GM21390 (cell line): ENCODE results near the gene IL1RAP.
A peak's percentile ranks its signal among the peaks of the same experiment; 100 is the strongest.

Source experiments
- ATAC-seq: cut with Tn5 transposase; IDR thresholded peaks from one replicate; pipeline ENCODE4 v1.9.1; 2021; ENCODE audit not compliant: unreplicated experiment

The IL1RAP gene

DNA sequence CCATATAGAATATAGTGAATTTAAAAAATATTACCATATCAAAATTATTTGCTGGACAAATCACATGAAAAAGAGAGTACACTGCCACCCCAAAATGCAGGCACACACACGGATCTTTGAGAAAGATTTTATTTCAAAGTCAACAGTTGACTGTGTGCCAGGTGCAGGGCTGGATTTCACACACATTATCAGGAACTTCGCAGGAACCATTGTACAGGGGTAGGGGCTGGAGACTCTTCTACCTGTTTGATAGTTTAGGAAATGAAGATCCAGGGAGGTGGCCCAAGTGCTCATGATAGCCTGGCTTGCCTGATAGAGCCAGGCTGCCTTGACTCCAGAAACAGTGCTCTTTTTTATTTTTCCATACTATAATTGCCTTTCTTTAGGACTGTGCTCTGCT lies 54.2 kb downstream of the IL1RAP start:
- no peak for ATAC-seq

DNA sequence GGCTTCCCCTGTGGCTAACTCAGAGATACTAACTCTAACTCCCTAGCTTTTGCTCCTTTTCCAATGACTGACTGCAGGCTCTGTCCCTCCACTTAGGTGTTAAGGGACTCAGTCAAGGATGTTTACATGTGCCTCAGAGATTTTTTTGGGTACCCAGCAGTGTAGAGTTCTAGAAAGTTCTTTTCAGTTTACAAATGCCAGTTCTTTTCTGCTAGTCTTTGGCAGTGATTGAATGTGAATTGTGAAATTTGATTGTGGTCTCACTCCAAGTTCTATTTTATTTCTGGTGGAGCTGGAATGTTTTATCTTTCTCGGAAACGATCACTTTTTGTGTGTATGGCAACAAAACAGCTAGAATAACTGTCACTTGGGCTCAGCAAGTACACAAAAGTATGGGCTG lies 60.6 kb downstream of the IL1RAP start:
- no peak for ATAC-seq

DNA sequence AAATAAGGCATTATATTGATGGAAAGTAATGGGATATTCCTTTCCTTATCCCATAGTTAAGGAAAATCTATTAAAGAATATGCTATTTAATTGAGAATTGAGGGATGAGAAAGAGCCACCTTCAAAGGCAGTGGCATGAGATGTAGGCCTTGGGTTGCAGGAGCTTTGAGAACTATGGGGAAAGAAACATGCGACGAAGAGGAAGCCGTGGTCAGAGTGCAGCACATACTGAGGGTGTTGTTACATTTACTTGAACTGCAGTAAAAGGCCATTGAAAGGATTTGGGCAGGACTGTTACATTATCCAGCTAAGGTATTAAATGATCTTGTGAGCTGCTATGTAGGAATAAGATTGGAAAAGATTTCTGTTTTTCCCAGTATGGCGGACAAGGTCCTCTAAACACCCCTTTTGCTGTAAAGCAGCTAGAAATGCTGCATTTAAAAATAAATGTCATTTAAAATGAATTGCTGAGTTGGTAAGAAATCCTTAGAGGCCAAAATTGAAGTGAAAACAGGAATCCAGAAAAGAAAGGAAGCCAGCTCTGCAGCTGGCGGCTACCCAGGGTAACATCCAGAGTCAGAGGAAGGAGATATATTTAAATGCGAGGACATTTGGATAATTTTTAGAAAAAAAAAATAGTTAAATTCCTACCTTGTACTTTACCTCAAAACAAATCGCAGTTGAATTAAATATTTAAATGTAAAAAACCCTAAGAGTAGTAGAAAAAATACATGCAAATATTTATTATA lies 61.7 kb downstream of the IL1RAP start:
- ATAC-seq, result no peak

DNA sequence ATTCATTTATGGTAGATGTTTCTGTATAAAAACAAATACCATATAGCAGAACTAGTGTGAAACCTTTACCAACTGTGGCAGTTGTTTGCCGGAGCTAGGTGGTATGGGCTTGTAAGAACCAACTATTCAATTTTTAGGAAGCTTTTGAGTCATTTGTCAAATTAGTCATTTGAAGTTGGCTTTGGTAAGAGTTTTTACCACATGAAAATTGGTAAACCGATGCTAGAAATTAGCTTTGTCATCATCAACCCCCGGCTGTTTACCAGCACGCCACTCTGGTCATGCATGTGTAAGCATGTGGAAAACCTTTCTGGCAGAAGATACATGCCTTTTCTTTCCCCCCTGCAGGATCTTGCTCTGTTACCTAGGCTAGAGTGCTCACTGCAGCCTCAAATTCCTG lies 63.3 kb downstream of the IL1RAP start:
- no peak for ATAC-seq

DNA sequence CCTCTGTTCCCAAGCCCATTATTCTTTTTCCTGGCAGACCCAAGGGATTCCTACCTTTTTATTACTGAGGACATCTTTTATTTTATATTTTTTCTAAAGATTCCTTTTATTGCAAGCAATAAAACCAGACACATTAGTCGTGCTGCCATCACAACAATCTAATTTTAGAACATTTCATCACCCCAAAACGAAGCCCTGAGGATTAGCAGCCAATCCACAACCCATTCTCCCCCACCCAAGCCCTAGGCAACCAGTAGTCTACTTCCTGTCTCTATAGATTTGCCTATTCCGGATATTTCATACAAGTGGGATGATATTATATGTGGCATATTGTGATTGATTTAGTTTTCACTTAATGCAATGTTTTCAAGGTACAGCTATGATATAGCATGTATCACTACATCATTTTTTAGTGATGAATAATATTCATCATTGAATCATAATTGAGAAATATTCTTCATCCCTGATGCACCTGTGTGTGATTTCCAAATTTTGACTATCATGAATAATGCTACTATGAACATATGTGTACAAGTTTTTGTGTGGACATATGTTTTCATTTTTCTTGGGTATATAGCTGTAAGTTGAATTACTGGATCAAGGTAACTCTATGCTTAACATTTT lies 65.7 kb downstream of the IL1RAP start:
- ATAC-seq, result no peak

DNA sequence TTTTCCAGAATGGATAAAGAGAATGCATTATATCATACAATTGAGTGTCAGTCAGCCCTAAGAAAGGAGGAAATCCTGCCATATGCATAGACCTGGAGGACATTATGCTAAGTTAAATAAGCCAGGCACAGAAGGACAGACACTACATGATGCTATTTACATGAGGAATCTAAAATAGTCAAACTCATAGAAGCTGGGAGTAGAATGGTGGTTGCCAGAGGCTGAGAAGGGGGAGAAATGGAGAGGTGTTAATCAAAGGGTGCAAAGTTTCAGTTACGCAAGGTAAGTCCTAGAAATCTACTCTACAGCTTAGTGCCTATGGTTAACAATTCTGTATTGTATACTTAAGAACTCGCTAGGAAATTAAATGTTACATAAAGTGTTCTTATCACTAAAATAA lies 66.5 kb downstream of the IL1RAP start:
- ATAC-seq, result no peak

DNA sequence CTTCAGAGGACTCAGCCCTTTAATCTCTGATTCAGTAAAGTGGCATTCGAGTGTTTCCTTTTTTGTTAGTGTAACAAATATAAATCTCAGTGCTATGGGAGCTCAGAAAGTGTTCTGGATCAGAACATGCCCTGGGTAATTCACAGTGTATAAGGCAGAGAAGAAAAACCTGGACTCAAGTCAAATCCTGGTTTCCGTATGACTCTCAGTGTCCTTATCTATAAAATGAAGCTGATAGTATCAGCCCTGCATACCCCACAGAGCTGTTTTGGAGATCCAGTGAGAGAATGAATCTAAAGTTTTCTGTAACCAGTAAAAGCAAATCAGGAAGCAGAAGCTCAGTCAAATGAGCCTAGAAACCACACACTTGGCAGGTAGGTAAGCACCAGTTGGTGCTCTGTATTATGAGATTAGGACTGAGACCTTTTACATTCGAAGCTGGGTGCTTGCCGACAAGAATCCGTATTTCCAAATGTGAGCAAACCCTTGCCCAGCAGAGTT lies 67.2 kb downstream of the IL1RAP start:
- ATAC-seq, result no peak

DNA sequence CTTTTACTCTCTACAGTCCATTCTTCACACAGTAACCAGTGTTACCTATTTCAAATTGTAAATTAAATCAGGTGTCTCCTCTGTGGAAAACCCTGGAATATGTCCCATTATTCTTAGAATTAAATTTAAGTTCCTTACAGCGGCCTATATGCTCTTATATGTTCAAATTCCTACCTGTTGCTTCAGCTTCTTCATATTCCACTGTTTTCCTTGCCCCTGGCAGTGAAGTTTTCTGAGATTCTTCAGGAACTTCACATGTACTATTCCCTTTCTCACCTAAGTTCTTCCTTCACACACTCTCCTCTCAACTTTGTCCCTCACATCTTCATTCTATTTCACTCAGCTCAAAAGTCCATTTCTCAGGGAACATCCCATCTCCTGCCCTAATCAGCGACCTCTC lies 68.8 kb downstream of the IL1RAP start:
- ATAC-seq, result no peak

DNA sequence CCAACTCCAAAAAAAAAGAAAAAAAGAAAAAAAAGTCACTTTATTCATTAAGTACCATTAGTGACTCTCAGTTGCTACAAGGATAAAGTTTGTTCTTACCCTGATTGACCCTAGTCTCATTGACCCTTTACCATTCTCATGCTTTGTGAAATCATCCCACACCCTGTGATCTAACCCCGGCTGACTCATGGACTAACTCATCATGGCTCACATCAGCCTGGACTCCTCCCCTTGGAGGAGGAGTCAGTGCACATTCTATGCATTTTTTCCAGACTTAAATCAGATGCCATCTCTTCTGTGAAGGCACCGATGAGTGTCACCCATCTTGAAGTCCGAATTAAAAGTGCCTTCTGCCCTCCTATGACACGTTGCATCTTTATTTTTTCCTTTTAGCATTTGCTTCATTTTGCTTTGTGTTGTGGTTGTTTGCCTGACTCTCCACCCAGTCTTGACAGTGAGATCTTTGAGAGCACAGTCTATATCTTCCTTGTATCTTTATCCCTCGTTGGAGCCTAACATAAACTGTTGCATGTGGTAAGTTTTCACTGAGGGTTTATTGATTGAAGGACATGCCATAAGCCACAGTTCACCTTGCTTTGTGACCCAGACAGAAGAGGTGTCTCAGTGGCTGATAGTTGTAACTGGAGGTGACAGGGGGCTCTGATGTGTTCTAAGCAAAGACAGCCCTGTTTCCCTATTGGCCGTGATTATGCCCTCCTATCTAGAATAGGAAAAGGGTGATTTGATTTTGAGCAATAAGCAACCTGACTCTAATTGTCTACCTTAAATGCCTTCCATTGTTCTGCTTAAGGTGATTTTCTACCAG lies 72.1 kb downstream of the IL1RAP start:
- no peak for ATAC-seq

DNA sequence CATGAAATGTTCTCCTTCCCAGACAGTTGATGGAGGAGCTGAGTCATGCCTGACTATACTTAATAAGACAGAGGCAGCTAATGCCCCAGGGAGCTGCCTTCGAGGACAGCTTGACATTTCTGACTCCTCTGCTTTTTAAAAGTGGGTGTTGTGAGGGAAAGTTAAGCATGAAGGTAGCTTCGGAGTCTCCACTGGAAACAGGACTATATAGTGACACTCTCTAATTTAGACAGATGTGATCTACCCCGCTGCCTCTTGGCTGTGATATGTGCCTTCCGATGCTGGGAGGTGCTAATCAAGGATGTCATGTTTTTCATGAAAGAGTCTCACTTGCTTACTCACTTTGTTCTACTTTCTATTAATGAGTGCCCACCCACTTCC lies 72.7 kb downstream of the IL1RAP start:
- peak; percentile 87 for ATAC-seq

DNA sequence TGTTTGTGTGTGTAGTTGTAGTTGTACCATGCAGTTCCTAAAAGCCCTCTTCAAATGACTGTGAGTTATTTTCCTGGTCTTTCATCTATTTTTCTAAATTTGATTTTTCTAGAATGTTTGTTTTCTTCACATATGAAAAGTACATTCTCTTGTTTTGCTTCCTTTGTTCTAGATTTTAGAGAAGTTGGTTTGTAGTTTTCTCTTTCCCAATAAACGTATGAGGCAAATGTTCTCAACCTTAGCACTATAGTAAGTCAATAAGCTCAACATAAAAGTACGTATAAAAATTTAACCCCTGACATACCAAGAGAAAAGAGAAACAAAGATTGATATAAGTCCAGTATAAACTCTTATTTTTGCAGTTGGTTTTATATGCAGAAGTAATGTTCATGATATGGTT lies 74.7 kb downstream of the IL1RAP start:
- ATAC-seq, result no peak

DNA sequence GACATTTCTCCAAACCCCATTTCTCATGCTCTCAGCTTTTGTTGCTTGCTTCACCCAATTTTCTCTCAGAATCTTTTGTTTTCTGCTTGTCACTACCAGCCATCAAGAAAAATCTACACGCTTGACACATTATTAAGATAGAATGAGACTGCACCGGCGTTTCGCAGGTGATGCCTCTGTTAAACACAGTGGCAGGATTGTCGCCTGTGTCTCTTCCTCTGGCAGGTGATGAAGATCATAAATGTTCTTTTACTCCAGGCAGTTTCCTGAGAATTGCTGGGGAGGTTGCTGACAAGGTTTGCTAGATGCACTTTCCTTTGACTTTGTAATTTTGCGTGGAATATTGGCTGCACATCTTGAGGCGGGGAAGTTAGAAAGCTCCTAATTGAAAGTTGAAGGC lies 75.4 kb downstream of the IL1RAP start:
- ATAC-seq, result no peak

DNA sequence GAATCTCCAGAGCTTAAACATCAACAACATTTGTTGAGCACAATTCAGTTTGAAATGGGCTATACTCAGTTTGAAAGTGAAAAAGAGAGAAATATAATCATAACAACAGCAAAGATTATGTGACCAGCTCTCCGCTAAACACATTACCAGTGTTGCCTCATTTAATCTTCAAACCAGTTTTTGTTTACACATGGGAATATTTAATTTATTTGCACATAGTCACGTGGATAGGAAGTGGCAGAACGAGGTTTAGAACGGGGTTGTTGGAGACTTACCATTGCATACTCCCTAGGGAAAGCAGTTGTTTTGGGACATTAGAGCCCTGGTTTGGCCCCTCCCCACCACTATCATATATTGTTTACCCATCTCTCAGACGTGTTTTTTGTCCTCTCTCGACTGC lies 77.2 kb downstream of the IL1RAP start:
- no peak for ATAC-seq

DNA sequence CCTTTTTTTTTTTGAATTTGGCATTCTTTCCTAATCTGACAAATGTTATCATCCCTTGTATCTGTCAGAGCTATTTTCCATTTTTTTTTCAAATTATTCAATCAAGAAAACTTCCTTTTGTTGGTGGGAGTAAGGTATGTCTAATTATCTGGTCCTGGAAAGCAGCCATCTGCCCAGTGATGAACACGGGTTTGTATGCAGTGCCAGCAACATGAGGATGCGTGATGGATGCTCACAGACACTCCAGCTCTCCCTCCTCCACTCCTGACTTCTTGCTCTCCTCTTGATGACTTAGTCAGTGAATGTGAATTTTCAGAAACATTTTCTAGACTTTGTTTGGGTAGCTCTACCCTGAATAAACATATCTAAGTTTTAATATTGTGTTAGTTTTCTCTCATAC lies 79.2 kb downstream of the IL1RAP start:
- no peak for ATAC-seq

DNA sequence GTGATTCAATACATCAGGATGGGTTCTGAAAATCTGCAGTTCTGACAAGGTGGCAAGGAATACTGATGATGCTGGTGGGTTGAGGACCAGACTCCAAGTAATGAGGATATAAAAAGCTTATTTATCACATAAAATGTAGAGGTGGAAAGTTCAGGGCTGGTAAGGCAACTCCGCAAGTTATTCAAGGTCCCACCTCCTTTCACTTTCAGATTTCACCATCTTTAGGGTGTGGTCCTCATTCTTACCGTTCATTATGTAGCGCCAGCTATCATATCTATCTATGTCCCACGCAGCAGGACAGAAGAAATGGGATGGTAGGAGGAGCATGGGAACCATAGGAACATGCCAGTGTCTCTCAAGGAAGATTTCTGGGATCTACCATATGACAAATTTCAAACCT lies 80.3 kb downstream of the IL1RAP start:
- ATAC-seq, result no peak

DNA sequence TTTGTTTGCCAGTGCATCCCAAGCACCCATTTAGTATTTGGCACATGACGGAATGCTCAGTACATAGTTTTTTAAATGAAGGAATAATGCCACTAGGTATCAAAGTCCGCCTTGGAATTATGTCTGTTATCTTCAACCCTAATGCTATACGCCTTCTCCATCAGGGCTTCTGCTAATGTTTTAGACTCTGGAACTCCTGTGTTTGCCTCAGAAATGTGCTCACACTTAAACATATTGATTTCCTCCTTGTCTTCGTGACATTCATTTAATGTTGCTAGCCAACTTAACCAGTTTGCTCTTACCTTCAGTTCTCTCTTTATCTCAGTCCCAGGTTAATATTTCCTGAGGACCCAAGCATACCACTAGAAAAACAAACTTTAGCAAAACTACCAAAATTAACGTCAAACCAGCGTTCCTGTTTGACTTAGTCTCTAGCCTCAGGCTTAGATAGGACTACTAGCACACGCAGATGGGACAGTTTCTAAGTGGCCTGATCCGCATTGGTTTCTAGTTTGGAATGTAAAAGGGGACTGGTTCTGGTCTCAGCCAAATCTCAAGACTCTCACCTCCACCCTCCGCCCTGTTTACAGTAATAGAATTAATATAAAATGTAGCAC lies 81.4 kb downstream of the IL1RAP start:
- ATAC-seq, result no peak

DNA sequence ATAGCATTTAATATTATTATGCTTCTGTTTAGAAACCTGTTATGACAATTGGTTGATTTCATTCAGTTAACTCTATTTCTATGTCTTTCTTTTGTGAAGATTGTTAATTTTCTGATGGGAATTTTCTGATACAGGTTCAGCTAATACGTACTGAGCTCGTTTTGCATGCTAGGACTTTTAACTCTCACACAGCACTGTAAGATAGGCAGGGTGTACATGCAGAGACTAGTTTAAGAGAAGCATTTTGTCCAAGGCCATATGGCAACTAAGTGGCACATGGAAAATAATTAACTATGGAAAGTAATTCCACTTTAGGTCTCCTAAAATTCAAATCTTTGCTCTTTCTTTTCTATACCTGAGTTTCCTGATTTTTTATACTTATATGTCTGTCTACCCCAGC lies 81.9 kb downstream of the IL1RAP start:
- no peak for ATAC-seq

DNA sequence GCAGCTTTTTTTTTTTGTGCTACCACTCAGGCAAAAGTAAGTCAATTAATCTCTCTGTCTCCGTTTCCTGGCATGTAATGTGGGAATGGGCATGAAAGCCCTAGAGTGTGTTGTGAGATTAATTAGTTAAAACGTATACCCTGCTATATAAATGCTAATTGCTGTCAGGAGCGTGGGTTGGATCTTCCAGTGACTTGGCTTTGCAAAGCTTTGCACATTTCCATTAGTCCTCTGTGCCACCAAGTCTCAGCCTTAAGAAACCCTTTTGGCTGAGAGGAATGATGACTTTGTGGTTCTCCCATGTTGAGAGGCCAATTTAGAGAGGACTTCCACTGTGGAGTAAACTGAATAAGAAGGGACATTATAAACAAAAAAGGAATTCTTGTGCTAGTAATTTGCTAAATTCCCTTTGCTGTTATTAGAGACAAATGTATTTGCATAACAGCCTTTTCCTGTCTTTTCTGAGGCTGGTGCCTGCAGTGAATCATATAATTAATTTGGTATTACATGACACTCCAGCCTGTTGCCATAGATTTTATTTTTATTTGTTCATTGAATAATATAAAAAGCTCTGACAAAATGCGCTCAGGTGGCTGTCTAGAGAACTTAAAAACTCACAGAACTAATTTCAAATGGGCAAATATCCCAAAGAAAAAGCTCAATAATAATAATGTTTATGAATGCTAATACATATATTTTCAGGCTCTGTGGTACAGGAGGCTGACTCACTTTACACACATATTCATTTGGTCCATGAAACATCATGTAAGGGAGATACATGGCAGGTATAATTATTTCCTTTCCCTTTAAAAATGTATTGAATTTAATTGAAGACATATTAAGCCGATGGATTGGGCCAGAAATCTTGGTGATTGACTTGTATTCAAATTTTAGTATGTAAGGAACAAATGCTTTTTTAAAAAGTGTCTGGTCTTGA lies 82.7 kb downstream of the IL1RAP start:
- no peak for ATAC-seq

DNA sequence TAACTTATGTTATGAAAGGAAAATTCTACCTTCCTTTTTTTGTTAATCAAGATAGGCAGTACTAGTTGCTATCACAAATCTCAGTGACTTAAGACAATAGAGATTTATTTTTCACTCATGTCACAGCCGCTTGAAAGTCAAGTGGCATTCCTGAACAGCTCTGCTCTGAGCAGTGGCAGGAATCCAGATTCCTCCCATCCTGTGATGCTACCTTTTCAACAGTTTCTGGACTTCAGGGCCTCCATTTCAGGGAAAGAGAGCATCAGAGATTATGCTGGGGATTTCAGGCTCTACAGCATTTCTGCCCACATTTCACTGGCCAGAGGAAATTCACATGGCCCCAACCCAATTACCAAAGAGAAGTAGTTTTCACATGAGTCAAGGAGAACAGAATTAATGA lies 83.4 kb downstream of the IL1RAP start:
- no peak for ATAC-seq

DNA sequence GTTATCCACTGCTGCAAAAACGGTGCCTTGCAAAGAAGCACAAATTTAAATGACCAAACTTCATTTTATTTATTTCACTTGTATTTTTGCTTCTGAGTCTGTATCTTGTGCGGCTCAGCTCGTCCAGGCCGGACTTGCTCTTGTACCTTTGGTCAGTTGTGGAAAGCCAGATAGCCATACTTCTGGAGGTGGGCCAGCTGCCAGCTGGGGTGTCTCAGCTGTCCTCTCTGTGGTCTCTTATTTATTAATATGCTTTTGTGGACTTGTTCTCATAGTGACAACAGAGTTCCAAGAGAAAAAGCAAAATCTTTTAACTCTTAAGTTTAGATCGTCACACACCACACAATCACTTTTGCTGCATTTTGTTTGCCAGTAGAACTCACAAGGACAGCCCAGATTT lies 87.7 kb downstream of the IL1RAP start:
- ATAC-seq, result no peak
